Measurements from ENCODE around the gene CDIP1. TPM values are rescaled to one million over a fixed set of nuclear protein-coding genes. Genes with fewer than 3 reads are reported as not detected.

Gene CDIP1
- total RNA-seq, 1 donor from 2014 or later: 41.3 TPM

DNA sequence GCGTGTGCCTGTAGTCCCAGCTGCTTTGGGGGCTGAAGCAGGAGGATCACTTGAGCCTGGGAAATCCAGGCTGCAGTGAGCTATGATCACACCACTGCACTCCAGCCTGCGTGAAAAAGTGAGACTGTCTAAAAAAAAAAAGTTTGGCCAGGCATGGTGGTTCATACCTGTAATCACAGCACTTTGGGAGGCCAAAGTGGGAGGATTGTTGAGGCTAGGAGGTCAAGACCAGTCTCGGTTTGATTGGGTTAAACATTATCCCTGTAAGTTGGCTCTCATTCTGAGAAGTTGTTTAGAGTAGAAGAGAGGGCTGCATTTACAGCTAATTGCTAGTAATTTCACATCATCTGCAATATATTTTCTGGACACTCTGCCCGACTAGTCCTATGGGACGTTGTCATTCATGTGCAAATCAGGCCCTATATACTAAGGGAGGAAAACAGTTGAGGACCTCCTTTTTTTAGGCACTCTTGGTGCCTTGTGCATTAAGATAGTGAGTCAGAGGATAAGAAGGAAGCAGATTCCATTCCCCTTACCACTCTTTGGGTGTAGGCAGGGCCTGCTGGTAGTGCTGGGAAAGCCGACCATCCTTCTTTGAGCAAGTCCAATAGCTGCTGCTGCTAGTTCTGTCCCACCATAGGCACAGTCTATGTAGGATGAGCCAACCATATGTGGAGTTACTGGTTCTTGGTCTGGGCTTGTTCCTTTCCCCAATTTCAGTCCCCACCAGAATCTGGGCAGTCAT is 43.7 kb downstream of the CDIP1 start:
- TF ChIP-seq, protein P1, sequence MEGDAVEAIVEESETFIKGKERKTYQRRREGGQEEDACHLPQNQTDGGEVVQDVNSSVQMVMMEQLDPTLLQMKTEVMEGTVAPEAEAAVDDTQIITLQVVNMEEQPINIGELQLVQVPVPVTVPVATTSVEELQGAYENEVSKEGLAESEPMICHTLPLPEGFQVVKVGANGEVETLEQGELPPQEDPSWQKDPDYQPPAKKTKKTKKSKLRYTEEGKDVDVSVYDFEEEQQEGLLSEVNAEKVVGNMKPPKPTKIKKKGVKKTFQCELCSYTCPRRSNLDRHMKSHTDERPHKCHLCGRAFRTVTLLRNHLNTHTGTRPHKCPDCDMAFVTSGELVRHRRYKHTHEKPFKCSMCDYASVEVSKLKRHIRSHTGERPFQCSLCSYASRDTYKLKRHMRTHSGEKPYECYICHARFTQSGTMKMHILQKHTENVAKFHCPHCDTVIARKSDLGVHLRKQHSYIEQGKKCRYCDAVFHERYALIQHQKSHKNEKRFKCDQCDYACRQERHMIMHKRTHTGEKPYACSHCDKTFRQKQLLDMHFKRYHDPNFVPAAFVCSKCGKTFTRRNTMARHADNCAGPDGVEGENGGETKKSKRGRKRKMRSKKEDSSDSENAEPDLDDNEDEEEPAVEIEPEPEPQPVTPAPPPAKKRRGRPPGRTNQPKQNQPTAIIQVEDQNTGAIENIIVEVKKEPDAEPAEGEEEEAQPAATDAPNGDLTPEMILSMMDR (conservative IDR thresholded peaks at IDR 0.05): no peak
- Mint-ChIP-seq H3K9me3 (no peaks in the 10 kb centered on the region), H3K27me3 (no peaks in the 10 kb centered on the region), H3K4me1 (ENCODE audit: unreplicated experiment) (peaks cover 14% of the 10 kb centered on the region), H3K4me3 (no peak overlapping the region), H3K27ac (peak overlapping the region; percentile 66), H3K36me3 (no peaks in the 10 kb centered on the region)
- DNase-seq (ENCODE audit: extremely low spot score, unreplicated experiment): no peak

DNA sequence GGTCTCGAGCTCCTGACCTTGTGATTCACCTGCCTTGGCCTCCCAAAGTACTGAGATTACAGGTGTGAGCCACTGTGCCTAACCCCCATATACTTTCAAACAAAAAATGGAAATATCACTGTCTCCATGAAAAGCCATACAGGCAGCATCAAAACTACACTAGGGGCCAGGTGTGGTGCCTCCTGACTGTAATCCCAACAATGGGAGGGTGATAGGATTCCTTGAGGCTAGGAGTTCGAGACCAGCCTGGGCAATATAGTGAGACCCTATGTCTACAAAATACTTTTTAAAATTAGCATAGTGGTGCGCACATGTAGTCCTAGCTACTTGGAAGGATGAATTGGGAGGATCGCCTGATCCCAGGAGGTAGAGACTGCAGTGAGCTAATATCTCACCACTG is 46.7 kb downstream of the CDIP1 start:
- H3K9me3 Mint-ChIP-seq: no peaks in the 10 kb centered on the region
- no peak overlapping the region for H3K4me3 Mint-ChIP-seq
- H3K36me3 Mint-ChIP-seq: no peaks in the 10 kb centered on the region
- H3K27ac Mint-ChIP-seq: no peak overlapping the region
- DNase-seq (ENCODE audit: extremely low spot score, unreplicated experiment): no peak
- TF ChIP-seq, protein P1 (conservative IDR thresholded peaks at IDR 0.05): no peak
- no peaks in the 10 kb centered on the region for H3K27me3 Mint-ChIP-seq
- H3K4me1 Mint-ChIP-seq (ENCODE audit: unreplicated experiment): peaks cover 4% of the 10 kb centered on the region

DNA sequence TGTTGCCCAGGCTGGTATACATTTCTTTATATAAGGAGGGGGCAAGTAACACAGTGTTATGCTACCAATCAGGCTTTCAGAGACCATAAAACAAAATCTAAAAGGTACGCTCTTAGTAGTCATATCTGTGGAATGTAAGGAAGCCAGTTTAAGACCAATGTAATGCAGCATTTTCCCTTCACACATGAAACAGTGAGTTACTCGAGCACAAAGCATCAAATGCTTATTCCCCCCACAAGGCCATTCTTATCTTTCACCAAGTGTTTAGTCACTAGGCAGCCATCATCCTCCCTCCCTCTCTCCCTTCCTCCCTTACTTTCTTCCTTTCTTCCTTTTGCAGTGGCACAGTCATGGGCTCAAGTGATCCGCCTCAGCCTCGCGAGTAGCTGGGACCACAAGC is 49.5 kb downstream of the CDIP1 start:
- no peaks in the 10 kb centered on the region for H3K36me3 Mint-ChIP-seq
- TF ChIP-seq, protein P1 (conservative IDR thresholded peaks at IDR 0.05): no peak

DNA sequence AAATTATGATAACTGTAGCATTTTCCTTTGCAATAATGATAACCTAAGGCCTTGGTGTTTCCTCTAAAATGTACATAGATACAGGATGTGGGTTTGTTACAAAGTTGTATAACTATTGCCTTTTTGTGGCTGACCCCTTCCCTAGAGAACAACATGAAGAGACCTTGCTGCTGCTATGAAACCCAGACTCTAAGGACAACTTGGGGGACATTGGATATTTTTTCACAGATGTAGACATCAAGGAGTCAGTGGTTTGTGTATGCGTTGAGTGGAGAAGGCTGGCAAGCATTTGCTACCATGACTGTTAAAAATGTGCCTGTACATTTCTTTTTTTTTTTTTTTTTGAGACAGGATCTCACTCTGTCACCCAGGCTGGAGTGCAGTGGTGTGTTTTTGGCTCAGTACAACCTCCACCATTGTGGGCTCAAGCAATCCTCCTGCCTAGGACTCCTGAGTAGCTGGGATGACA is 50.0 kb downstream of the CDIP1 start:
- Mint-ChIP-seq H3K4me1 (ENCODE audit: unreplicated experiment) (no peaks in the 10 kb centered on the region), H3K9me3 (no peaks in the 10 kb centered on the region), H3K27me3 (no peaks in the 10 kb centered on the region), H3K27ac (peak overlapping the region; percentile 6), H3K36me3 (no peaks in the 10 kb centered on the region), H3K4me3 (no peak overlapping the region)
- no peak for DNase-seq (ENCODE audit: extremely low spot score, unreplicated experiment)
- TF ChIP-seq, protein P1 (conservative IDR thresholded peaks at IDR 0.05): no peak

More for the DNA sequence above, 49.5 kb downstream of the CDIP1 start:
- Mint-ChIP-seq H3K4me1 (ENCODE audit: unreplicated experiment) (no peaks in the 10 kb centered on the region), H3K4me3 (no peak overlapping the region), H3K9me3 (no peaks in the 10 kb centered on the region), H3K27ac (no peak overlapping the region), H3K27me3 (no peaks in the 10 kb centered on the region)
- no peak for DNase-seq (ENCODE audit: extremely low spot score, unreplicated experiment)

DNA sequence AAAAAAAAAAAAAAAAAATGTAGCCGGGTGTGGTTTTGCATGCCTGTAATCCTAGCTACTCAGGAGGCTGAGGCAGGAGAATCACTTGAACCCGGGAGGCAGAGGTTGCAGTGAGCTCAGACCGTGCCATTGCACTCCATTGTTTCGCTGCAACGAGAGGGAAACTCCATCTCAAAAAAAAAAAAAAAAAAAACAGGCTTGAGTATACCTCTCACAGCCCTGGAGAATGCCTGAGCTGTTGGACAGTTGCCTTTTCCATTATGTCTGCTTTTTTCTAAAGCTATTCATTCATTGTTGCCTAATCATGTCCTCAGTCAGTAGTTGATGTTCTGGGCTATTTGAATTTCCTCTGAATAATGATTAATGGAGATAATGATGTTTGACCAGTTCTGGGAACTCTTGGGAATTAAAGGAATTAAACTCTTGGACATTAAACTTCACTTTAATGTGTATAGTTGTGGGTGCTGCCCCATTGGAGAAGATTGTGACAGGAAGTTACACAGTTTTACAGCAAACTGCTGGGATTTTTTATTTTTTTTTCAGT is 50.5 kb downstream of the CDIP1 start:
- TF ChIP-seq, protein P1 (conservative IDR thresholded peaks at IDR 0.05): no peak
- H3K9me3 Mint-ChIP-seq: no peaks in the 10 kb centered on the region
- H3K27me3 Mint-ChIP-seq: no peaks in the 10 kb centered on the region
- no peaks in the 10 kb centered on the region for H3K4me1 Mint-ChIP-seq (ENCODE audit: unreplicated experiment)
- no peak for DNase-seq (ENCODE audit: extremely low spot score, unreplicated experiment)
- H3K27ac Mint-ChIP-seq: peak overlapping the region; percentile 6
- no peak overlapping the region for H3K4me3 Mint-ChIP-seq
- no peaks in the 10 kb centered on the region for H3K36me3 Mint-ChIP-seq
